ENCODE results near the gene GAREM1.
"Not testable (repeated sequence)": the region's sequence is repeated elsewhere in the genome, so short reads cannot be mapped to it uniquely, and the experiment has no call there.

Gene GAREM1

DNA sequence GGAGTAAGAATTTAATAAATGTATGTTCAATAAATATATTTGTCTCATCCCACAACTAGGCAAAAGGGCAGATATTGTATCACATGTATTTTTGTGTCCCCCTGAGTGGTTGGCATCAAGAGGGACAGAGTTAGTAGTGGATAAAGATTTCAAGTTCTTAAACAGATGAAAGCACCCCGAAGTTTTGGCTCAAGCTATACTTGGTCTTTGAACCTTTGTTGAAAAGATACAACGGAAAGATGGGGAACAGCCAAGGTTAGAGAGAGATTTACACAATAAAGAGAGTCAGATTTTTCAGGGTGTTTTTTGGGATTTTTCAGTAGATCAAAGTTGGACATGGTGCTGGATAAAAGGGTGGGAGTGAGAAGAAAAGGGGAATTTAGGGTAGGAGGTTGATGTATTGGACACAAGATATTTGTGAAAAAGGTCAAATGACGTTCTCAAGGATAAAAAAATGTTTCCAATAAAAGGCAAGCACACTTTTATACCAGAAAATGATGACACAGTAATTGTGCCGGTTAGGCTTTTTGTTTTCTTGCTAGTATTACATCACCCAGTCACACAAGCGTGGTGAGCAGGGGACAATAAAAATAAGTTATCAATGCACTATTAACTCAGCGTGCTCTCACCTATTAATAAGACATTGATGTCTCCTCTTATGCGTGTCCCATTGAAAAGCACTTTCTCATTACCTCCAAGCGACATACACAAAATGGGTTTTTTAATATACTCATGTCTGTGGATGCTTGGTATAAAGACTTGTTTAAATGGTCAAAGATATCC is 221.3 kb downstream of the GAREM1 start:
- DNase-seq, result no peak

DNA sequence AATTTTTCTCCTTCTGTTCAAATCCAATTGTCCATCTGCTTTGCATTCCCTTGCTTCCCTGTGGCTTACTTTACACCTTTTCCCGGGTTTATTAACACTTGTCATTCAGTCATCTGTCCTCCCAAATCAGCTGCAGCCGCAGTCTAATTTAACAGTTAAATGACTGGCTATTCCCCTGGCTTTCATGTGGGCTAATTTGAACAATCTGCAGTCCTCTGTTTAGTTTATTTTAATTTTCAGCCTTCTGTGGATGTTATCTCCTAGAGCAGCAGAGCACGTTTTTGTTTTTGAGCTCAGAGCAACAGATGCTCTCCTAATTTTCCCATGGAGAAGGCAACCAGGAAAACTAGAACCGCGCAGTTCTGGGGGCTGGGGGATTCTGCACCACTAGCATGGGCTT is 225.8 kb downstream of the GAREM1 start:
- DNase-seq, result no peak

DNA sequence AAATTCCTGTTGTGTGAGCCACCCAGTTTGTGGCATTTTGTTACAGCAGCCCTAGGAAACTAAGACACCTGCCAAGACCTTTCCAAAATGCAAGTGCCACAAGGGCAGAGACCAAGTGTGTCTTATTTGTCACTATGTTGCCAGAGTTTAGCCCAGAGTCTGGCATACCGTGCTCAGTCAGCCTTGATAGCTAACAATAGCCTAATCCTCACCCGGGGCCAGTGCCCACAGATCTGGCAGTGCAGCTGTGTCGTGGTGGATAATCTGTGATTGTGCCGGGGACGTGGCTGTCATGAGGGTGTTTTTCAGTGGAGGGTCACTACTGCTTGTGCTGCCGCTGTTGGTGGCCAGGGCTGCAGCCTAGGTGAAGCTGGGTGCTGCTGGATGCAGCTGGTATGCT is 227.3 kb downstream of the GAREM1 start:
- DNase-seq, result no peak

DNA sequence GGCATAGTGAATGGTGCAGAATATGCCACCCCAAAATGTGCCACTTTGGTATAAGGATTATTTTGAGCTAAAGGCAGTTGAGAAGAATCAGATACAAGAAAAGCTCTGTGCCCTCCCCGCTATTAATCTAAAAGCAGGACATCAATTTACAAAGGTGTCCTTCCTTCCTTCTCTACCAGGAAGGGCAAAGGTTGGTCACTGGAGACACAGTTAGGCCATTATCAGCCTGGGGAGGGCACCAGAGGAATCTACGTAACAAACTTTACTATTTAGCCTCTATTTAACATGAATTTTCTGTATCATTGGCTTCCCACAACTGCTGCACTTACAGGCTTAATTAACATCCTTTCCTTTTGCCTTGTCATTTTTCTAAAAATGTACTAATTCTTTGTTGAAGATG is 228.3 kb downstream of the GAREM1 start:
- DNase-seq, result no peak

DNA sequence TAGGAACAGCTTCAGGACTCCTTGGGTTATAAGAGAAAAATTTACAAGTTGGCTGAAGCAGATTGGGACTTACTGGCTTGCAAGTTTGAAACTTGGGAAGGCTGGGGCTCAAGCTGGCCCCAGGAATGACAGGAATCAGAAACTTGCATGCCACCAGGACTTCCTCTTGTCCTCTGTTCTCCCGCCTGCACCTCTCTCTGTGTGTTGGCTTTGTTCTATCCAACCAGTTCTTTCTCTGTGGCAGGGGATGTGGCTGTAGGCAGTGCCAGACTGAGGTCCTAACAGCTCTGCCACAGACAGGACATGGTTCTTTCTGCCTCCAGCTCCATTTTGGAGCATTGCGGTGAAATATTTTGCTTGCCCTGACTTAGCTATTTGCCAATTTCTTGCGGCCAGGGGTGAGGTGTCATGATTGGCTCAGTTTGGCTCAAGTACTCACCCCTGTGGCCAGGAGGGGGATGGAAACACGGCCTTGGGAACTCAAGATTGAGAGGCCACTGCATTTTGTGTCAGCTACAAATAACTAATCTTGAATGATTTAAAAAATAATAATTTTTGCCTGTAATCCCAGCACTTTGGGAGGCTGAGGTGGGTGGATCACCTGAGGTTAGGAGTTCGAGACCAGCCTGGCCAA is 231.9 kb downstream of the GAREM1 start:
- DNase-seq, result no peak

DNA sequence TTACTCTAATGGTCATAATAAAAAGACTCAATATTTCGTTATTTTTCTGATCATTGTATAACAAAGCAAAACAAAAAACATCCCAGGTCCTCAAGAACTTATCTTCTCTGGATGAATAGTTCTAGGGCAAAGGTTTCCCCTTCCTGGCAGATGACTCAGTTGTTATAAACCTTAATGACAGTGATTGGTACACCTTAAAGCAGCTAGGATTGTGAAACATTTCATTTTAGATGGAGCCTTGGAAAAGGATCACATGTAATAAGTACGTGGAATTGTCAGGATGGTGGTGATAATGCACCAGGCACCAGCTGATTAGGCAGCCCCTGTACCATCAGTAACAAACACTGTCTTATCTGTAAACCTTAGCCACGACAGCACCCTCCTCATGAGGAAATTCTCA is 233.6 kb downstream of the GAREM1 start:
- DNase-seq, result no peak

DNA sequence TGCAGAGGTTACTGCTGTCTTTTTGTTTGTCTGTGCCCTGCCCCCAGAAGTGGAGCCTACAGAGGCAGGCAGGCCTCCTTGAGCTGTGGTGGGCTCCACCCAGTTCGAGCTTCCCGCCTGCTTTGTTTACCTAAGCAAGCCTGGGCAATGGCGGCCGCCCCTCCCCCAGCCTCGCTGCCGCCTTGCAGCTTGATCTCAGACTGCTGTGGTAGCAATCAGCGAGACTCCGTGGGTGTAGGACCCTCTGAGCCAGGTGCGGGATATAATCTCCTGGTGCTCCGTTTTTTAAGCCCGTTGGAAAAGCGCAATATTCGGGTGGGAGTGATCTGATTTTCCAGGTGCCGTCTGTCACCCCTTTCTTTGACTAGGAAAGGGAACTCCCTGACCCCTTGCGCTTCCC is 237.3 kb downstream of the GAREM1 start:
- not testable (repeated sequence) for DNase-seq

DNA sequence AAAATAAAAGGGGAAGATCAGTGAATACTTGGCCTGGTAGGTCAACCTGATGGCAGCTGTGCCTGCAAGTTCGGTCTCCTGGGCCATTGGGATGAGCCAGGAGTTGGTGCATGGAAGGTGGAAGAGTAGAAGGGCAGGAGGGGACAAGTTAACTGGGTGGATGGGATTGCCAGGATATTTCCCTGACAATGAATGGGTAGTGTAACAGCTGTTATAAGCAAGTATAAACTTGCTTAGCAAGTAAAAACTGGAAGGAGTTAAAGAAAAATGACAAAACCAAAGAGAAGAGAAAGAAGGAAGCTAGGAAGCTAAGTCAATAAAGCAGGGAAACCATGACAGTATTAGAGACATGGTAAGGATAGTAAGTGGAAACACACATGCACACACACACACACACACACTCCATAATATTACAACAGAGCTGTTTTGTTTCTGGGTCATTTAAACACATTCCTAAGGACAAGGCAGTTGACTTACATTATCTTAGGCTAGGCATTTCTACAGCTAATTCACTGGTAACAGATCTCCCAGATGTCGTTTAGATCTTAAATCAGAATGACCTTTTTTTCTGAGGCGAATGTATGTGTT is 251.2 kb downstream of the GAREM1 start:
- DNase-seq, result no peak

DNA sequence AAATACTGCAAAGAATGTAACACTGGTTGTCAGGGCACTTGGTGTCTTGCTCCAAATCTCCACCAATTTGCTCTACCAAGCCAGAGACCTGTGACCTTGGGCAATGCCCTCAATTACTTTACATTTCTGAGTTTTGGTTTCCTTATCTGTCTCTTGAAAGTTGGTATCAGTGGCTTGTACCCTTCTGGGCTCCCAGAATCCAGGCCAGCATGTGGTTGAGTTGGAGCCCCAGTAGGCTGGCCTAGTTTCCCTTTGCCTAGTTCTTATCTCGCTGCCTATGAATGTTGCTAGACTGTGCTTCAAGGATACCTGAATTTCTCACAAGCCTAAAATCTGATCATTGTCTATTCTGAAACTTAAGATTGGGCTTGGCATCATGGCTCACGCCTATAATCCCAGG is 254.3 kb downstream of the GAREM1 start:
- no peak for DNase-seq

DNA sequence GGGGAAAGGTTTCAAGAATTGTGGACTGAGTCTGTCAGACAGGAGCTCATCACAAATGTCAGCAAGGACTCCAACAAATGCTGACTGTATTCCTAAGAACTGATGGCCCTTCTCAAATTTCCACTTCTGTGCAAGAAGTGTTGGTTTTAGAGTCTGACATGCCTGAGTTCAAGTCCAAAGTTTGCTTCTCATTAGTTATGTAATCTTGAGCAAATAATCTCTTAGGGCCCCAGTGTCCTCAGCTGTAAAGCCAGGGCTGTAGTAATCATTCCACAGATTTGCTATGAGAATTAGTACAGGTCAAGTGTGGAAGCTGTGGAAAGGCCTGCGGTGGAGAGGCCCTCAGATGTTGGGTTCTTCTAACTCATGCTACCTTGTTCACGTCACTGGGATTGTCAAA is 257.0 kb downstream of the GAREM1 start:
- DNase-seq, result no peak
